Caco-2 (cell line): ENCODE data around the gene SNX24. TPM values are rescaled to one million over a fixed set of nuclear protein-coding genes. Genes with fewer than 3 reads are reported as not detected.

Source experiments
- BruUV-seq: library from RNA; stranded (reverse); fragments of 400-500 nt; replicated peaks from 2 replicates; lab custom pipeline; 2021; lab: Mats Ljungman, UMichigan
- CTCF ChIA-PET: fragments of 300-600 bp; sonication (Branson Sonifier 250); formaldehyde crosslinking; loops from one replicate; lab custom pipeline; 2022; ENCODE audit warnings: antibody characterized with exemption; lab: Charles Lee
- POLR2A ChIA-PET: fragments of 300-600 bp; sonication (Branson Sonifier 250); formaldehyde crosslinking; loops from one replicate; lab custom pipeline; 2022; ENCODE audit warnings: antibody characterized with exemption; lab: Charles Lee
- DNase-seq, 2 experiments: peaks; one replicate each; pipeline versions ENCODE4 v3.0.0 to v3.0.0-alpha.2; 2020 to 2022
- H3K27me3 ChIP-seq: replicated peaks from 2 replicates; pipeline ENCODE4 v1.6.0; 2011; ENCODE audit warnings: low read length; ENCODE audit not compliant: control insufficient read depth, insufficient read depth
- H3K36me3 ChIP-seq: 2 replicates; pipeline ENCODE4 v1.5.1; 2011; ENCODE audit warnings: low read length; ENCODE audit not compliant: control insufficient read depth, insufficient read depth
- H3K4me1 ChIP-seq: fragments of 250-450 bp; sonication (Bioruptor Pico); 2 replicates; pipeline ENCODE4 v1.5.1; 2020; ENCODE audit warnings: mild to moderate bottlenecking
- H3K4me3 ChIP-seq: 2 replicates; pipeline ENCODE4 v1.5.1; 2011; ENCODE audit warnings: low read depth, mild to moderate bottlenecking, control low read depth, low read length
- H3K9me3 ChIP-seq: fragments of 250-450 bp; sonication (Bioruptor Pico); 2 replicates; pipeline ENCODE4 v1.5.1; 2020; ENCODE audit warnings: mild to moderate bottlenecking, moderate library complexity
- H3K27ac Mint-ChIP-seq: one replicate; pipeline ENCODE4 v1.8.0; 2022; ENCODE audit warnings: mixed read lengths; ENCODE audit not compliant: unreplicated experiment
- H3K27me3 Mint-ChIP-seq: one replicate; pipeline ENCODE4 v1.8.0; 2022; ENCODE audit warnings: mixed read lengths; ENCODE audit not compliant: insufficient read depth, unreplicated experiment
- H3K36me3 Mint-ChIP-seq: one replicate; pipeline ENCODE4 v1.8.0; 2022; ENCODE audit warnings: mild to moderate bottlenecking, mixed read lengths; ENCODE audit not compliant: insufficient read depth, unreplicated experiment
- H3K4me1 Mint-ChIP-seq: one replicate; pipeline ENCODE4 v1.8.0; 2022; ENCODE audit warnings: low read depth, mixed read lengths; ENCODE audit not compliant: unreplicated experiment
- H3K4me3 Mint-ChIP-seq: one replicate; pipeline ENCODE4 v1.8.0; 2022; ENCODE audit warnings: mild to moderate bottlenecking, moderate library complexity, mixed read lengths; ENCODE audit not compliant: unreplicated experiment
- H3K9me3 Mint-ChIP-seq: one replicate; pipeline ENCODE4 v1.8.0; 2022; ENCODE audit warnings: mixed read lengths; ENCODE audit not compliant: unreplicated experiment
- intact Hi-C: fragments of 100-400 bp; cut with micrococcal nuclease; formaldehyde crosslinking; loops from one replicate; pipeline ENCODE4 v1.10.0; 2022; ENCODE audit not compliant: unreplicated experiment
- total RNA-seq: library from RNA; stranded (reverse); gene quantifications from 2 replicates; pipeline ENCODE4 v1.2.3, GENCODE V29; 2022
- TF ChIP-seq, protein P1 (sequence below), 2 experiments: fragments of 200-600 bp in 1 of 2; IDR thresholded peaks; 1 replicate in 1 of 2; 2 replicates in 1 of 2; pipeline versions ENCODE4 v1.5.1 to v1.8.0; 2011 to 2022; ENCODE audit warnings: antibody characterized with exemption in 1 of 2, control low read depth in 1 of 2, inconsistent platforms in 1 of 2, low read depth in 1 of 2, low read length in 1 of 2, mild to moderate bottlenecking in 1 of 2, moderate library complexity in 1 of 2; ENCODE audit not compliant: insufficient read depth in 1 of 2, severe bottlenecking in 1 of 2, unreplicated experiment in 1 of 2

SNX24 gene
- total RNA-seq, 1 experiment from 2014 or later, result 38.4 TPM

DNA sequence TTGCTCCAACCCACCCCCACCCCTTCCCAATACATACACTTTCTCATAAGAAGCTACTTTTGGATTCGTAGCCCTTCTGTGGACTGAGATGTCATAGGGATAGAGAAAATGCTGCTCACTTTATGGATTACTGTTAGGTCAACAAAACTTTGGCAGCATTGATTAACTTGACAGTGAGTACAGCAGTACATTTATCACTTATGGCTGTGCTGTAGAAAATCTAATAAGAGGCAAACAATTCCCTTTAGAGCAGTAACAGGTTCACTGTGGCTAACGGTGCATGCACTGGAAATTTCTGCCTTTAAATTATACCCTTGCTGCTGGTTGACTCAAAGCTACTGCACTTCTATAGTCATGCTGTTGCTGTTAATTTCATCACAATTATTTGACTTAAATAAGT is 131.9 kb downstream of the SNX24 start:
- no peak for DNase-seq
- no peaks in the 10 kb centered on the region for H3K9me3 Mint-ChIP-seq
- no peak overlapping the region for H3K4me3 ChIP-seq
- BruUV-seq, result no TSS peak
- H3K9me3 ChIP-seq, result no peaks in the 10 kb centered on the region
- no peaks in the 10 kb centered on the region for H3K27me3 Mint-ChIP-seq
- H3K4me1 ChIP-seq, result peaks cover 7% of the 10 kb centered on the region; the same call in 1 of the 2 replicates
- peaks cover 8% of the 10 kb centered on the region for H3K4me1 Mint-ChIP-seq
- intact Hi-C loops, result no loop called here
- no peak overlapping the region for H3K27ac Mint-ChIP-seq
- no peak overlapping the region for H3K4me3 Mint-ChIP-seq
- H3K27me3 ChIP-seq, result no peaks in the 10 kb centered on the region
- ChIA-PET POLR2A (no interaction called here), CTCF (no interaction called here)
- TF ChIP-seq, protein P1, sequence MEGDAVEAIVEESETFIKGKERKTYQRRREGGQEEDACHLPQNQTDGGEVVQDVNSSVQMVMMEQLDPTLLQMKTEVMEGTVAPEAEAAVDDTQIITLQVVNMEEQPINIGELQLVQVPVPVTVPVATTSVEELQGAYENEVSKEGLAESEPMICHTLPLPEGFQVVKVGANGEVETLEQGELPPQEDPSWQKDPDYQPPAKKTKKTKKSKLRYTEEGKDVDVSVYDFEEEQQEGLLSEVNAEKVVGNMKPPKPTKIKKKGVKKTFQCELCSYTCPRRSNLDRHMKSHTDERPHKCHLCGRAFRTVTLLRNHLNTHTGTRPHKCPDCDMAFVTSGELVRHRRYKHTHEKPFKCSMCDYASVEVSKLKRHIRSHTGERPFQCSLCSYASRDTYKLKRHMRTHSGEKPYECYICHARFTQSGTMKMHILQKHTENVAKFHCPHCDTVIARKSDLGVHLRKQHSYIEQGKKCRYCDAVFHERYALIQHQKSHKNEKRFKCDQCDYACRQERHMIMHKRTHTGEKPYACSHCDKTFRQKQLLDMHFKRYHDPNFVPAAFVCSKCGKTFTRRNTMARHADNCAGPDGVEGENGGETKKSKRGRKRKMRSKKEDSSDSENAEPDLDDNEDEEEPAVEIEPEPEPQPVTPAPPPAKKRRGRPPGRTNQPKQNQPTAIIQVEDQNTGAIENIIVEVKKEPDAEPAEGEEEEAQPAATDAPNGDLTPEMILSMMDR (IDR thresholded peaks at IDR 0.05; ENCODE audit: insufficient read depth in 1 of 2, low read depth in 1 of 2, low read length in 1 of 2, severe bottlenecking in 1 of 2, unreplicated experiment in 1 of 2), result no peak
- no peaks in the 10 kb centered on the region for H3K36me3 ChIP-seq
- H3K36me3 Mint-ChIP-seq, result no peaks in the 10 kb centered on the region

DNA sequence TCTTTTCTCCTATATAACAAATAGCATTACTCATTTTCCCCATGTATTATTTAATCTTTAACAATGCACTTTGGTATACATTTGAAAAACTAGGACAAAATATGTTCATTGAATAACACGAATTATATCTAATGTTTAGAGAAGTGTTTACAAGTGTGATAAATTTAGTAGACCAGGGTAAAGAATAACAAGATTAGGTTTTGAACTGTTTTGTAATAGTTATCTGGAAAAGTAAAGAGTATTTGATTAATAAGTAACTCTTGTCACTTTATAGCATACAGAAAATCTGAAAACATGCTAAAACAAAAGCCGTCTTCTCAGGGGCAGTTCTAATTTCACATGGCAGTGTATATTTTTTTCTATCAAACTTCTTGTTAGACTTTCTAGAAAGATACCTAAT is 132.7 kb downstream of the SNX24 start:
- Histone ChIP-seq H3K4me1 (peaks cover 7% of the 10 kb centered on the region; the same call in 1 of the 2 replicates), H3K27me3 (no peaks in the 10 kb centered on the region), H3K9me3 (no peaks in the 10 kb centered on the region), H3K4me3 (no peak overlapping the region), H3K36me3 (no peaks in the 10 kb centered on the region)
- H3K27me3 Mint-ChIP-seq, result no peaks in the 10 kb centered on the region
- CTCF ChIA-PET, result no interaction called here
- H3K4me3 Mint-ChIP-seq, result no peak overlapping the region
- intact Hi-C loops, result no loop called here
- POLR2A ChIA-PET, result no interaction called here
- BruUV-seq, result no TSS peak
- H3K36me3 Mint-ChIP-seq, result no peaks in the 10 kb centered on the region
- TF ChIP-seq, protein P1 (IDR thresholded peaks at IDR 0.05; ENCODE audit: insufficient read depth in 1 of 2, low read depth in 1 of 2, low read length in 1 of 2, severe bottlenecking in 1 of 2, unreplicated experiment in 1 of 2), result no peak
- peaks cover 8% of the 10 kb centered on the region for H3K4me1 Mint-ChIP-seq
- H3K27ac Mint-ChIP-seq, result no peak overlapping the region
- DNase-seq, result no peak
- no peaks in the 10 kb centered on the region for H3K9me3 Mint-ChIP-seq

DNA sequence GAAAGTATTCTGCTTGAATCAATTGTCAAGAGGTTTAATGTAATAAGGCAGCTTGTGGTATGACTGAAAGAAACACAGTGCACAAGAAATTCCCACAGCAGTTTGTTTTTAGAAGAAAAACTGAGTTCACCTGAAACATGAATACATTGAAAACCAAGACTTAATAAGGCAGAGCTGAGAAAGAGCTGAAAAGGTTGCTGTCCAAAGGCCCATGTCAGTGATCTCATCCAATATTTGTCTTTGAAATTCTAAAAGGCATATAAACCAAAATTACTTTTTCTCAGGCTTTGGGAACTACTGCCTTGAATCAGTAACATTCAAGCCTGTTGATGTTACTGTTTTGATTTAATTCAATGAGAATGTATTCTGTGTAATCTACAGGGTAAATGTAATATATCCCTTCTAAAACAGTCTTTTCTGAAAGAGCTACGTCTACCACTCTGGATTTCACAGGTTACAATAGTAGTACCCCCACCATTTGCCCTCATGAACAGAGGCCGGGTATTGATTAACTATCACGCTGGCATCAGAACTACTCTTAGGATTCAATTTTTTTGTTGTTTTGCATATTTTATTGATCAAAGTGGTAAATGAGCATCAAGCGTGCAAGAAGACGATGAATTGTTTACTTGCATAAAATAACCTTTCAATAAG is 133.4 kb downstream of the SNX24 start:
- H3K4me1 Mint-ChIP-seq, result peaks cover 8% of the 10 kb centered on the region
- Histone ChIP-seq H3K36me3 (no peaks in the 10 kb centered on the region), H3K4me3 (no peak overlapping the region), H3K27me3 (no peaks in the 10 kb centered on the region), H3K4me1 (peaks cover 7% of the 10 kb centered on the region; the same call in 1 of the 2 replicates), H3K9me3 (no peaks in the 10 kb centered on the region)
- intact Hi-C loops, result no loop called here
- ChIA-PET POLR2A (no interaction called here), CTCF (no interaction called here)
- no peaks in the 10 kb centered on the region for H3K9me3 Mint-ChIP-seq
- TF ChIP-seq, protein P1 (IDR thresholded peaks at IDR 0.05; ENCODE audit: insufficient read depth in 1 of 2, low read depth in 1 of 2, low read length in 1 of 2, severe bottlenecking in 1 of 2, unreplicated experiment in 1 of 2), result no peak
- no peak for DNase-seq
- no peaks in the 10 kb centered on the region for H3K36me3 Mint-ChIP-seq
- BruUV-seq, result no TSS peak
- H3K4me3 Mint-ChIP-seq, result no peak overlapping the region
- H3K27ac Mint-ChIP-seq, result no peak overlapping the region
- H3K27me3 Mint-ChIP-seq, result no peaks in the 10 kb centered on the region
